GM12873 (cell line): ENCODE results near the gene CMTM3.

ENCODE experiments used
- CTCF ChIP-seq: IDR thresholded peaks from 2 replicates; pipeline ENCODE4 v1.5.1; 2012; ENCODE audit warnings: low read depth, mild to moderate bottlenecking, moderate library complexity, low read length, control low read depth; ENCODE audit not compliant: insufficient read depth; ENCODE audit errors: missing control alignments

CMTM3 gene

GRCh38 chr16:66596986-66597848 lies 7.3 kb upstream of the CMTM3 start:
- TF ChIP-seq CTCF: no peak

- no peak for TF ChIP-seq CTCF
Measured at GRCh38 chr16:66598111-66598510, 6.4 kb upstream of the CMTM3 start.

- TF ChIP-seq CTCF: no peak
Measured at GRCh38 chr16:66599726-66600125, 4.8 kb upstream of the CMTM3 start.

GRCh38 chr16:66600477-66600876 lies 4.0 kb upstream of the CMTM3 start:
- TF ChIP-seq CTCF: no peak

GRCh38 chr16:66601471-66601870 lies 3.0 kb upstream of the CMTM3 start:
- no peak for TF ChIP-seq CTCF

- no peak for TF ChIP-seq CTCF
Measured at GRCh38 chr16:66603537-66604375, 748 bp upstream of the CMTM3 start.
